ENCODE results near the gene SCARF1. TPM values are rescaled to one million over a fixed set of nuclear protein-coding genes. Genes with fewer than 3 reads are reported as not detected.
"Not testable (repeated sequence)": the region's sequence is repeated elsewhere in the genome, so short reads cannot be mapped to it uniquely, and the experiment has no call there.

SCARF1 gene
- total RNA-seq, 1 experiment from 2014 or later = 0.16 TPM

GRCh38 chr17:1658100-1658499 is 12.6 kb upstream of the SCARF1 start:
- Histone ChIP-seq H3K27me3 (replicated peaks) (no peaks in the 10 kb centered on the region), H3K4me3 (no peak overlapping the region), H3K27ac (no peak overlapping the region), H3K9me3 (replicated peaks) (no peaks in the 10 kb centered on the region), H3K4me1 (replicated peaks) (no peaks in the 10 kb centered on the region), H3K36me3 (peaks cover 96% of the 10 kb centered on the region)
- DNase-seq (ENCODE audit: low read depth in 1 of 2, low spot score in 2 of 2) = no peak

- Histone ChIP-seq H3K4me1 (replicated peaks) (peaks cover 17% of the 10 kb centered on the region), H3K9me3 (replicated peaks) (no peaks in the 10 kb centered on the region), H3K27ac (no peak overlapping the region), H3K4me3 (no peak overlapping the region), H3K27me3 (replicated peaks) (no peaks in the 10 kb centered on the region), H3K36me3 (peaks cover 88% of the 10 kb centered on the region)
- no peak for DNase-seq (ENCODE audit: low read depth in 1 of 2, low spot score in 2 of 2)
Observed at GRCh38 chr17:1653735-1654134, 8.2 kb upstream of the SCARF1 start.

- H3K9me3 ChIP-seq (replicated peaks); H3K4me3 ChIP-seq; H3K27ac ChIP-seq; DNase-seq (ENCODE audit: low read depth in 1 of 2, low spot score in 2 of 2); H3K27me3 ChIP-seq (replicated peaks): not testable (repeated sequence)
- Histone ChIP-seq H3K4me1 (replicated peaks) (peaks cover 24% of the 10 kb centered on the region), H3K36me3 (peaks cover 84% of the 10 kb centered on the region)
Observed at GRCh38 chr17:1652794-1653193, 7.3 kb upstream of the SCARF1 start.

GRCh38 chr17:1651559-1651844 is 6.0 kb upstream of the SCARF1 start:
- H3K4me3 ChIP-seq = no peak overlapping the region
- no peak overlapping the region for H3K27ac ChIP-seq
- peaks cover 74% of the 10 kb centered on the region for H3K36me3 ChIP-seq

GRCh38 chr17:1650731-1651558 is 5.4 kb upstream of the SCARF1 start:
- H3K4me3 ChIP-seq = no peak overlapping the region
- H3K27ac ChIP-seq = no peak overlapping the region
- DNase-seq (ENCODE audit: low read depth in 1 of 2, low spot score in 2 of 2) = no peak
- peaks cover 69% of the 10 kb centered on the region for H3K36me3 ChIP-seq
- no peaks in the 10 kb centered on the region for H3K27me3 ChIP-seq (replicated peaks)
- peaks cover 24% of the 10 kb centered on the region for H3K4me1 ChIP-seq (replicated peaks)
- H3K9me3 ChIP-seq (replicated peaks) = no peaks in the 10 kb centered on the region

More at GRCh38 chr17:1651559-1651844, 6.0 kb upstream of the SCARF1 start:
- DNase-seq (ENCODE audit: low read depth in 1 of 2, low spot score in 2 of 2) = no peak
- Histone ChIP-seq H3K4me1 (replicated peaks) (peaks cover 24% of the 10 kb centered on the region), H3K9me3 (replicated peaks) (no peaks in the 10 kb centered on the region), H3K27me3 (replicated peaks) (no peaks in the 10 kb centered on the region)

GRCh38 chr17:1649844-1650501 is 4.4 kb upstream of the SCARF1 start, which contains the start of gene RILP:
Gene RILP, minus strand, starts transcription at chr17:1649866. Its CDS starts 62 bp downstream, at chr17:1649804.
- no peak for DNase-seq (ENCODE audit: low read depth in 1 of 2, low spot score in 2 of 2)
- H3K27ac ChIP-seq = peak within 1 kb of the TSS; percentile 40; the same call in 1 of the 2 replicates
- peaks cover 24% of the 10 kb centered on the region for H3K4me1 ChIP-seq (replicated peaks)
- peak within 1 kb of the TSS; percentile 52 for H3K4me3 ChIP-seq
- peaks cover 59% of the 10 kb centered on the region for H3K36me3 ChIP-seq
- no peaks in the 10 kb centered on the region for H3K9me3 ChIP-seq (replicated peaks)
- H3K27me3 ChIP-seq (replicated peaks) = no peaks in the 10 kb centered on the region

GRCh38 chr17:1648963-1649843 is 3.7 kb upstream of the SCARF1 start:
- no peaks in the 10 kb centered on the region for H3K27me3 ChIP-seq (replicated peaks)

GRCh38 chr17:1648173-1648962 is 2.8 kb upstream of the SCARF1 start:
- no peak for DNase-seq (ENCODE audit: low read depth in 1 of 2, low spot score in 2 of 2)
- Histone ChIP-seq H3K9me3 (replicated peaks) (0 out of 2 replicates have a peak, but pooled peaks cover 2% of the 10 kb centered on the region), H3K27me3 (replicated peaks) (no peaks in the 10 kb centered on the region; the same call in 1 of the 2 replicates), H3K4me1 (replicated peaks) (peaks cover 40% of the 10 kb centered on the region), H3K4me3 (peak overlapping the region; percentile 26), H3K36me3 (peaks cover 43% of the 10 kb centered on the region), H3K27ac (no peak overlapping the region)

More at GRCh38 chr17:1648963-1649843, 3.7 kb upstream of the SCARF1 start:
- DNase-seq (ENCODE audit: low read depth in 1 of 2, low spot score in 2 of 2) = peak; percentile 91 to 92
- Histone ChIP-seq H3K4me3 (peak overlapping the region; percentile 52), H3K36me3 (peaks cover 51% of the 10 kb centered on the region), H3K27ac (peak overlapping the region; percentile 40; the same call in 1 of the 2 replicates), H3K4me1 (replicated peaks) (peaks cover 32% of the 10 kb centered on the region), H3K9me3 (replicated peaks) (no peaks in the 10 kb centered on the region)

GRCh38 chr17:1647802-1648171 is 2.3 kb upstream of the SCARF1 start:
- DNase-seq (ENCODE audit: low read depth in 1 of 2, low spot score in 2 of 2) = no peak
- no peaks in the 10 kb centered on the region; the same call in 1 of the 2 replicates for H3K27me3 ChIP-seq (replicated peaks)
- 0 out of 2 replicates have a peak, but pooled peaks cover 2% of the 10 kb centered on the region for H3K9me3 ChIP-seq (replicated peaks)
- peaks cover 37% of the 10 kb centered on the region for H3K36me3 ChIP-seq
- no peak overlapping the region for H3K27ac ChIP-seq
- H3K4me3 ChIP-seq = no peak overlapping the region
- peaks cover 41% of the 10 kb centered on the region for H3K4me1 ChIP-seq (replicated peaks)

- Histone ChIP-seq H3K27me3 (replicated peaks) (no peaks in the 10 kb centered on the region; the same call in 1 of the 2 replicates), H3K4me1 (replicated peaks) (peaks cover 41% of the 10 kb centered on the region), H3K4me3 (no peak overlapping the region), H3K36me3 (peaks cover 23% of the 10 kb centered on the region), H3K27ac (no peak overlapping the region), H3K9me3 (replicated peaks) (0 out of 2 replicates have a peak, but pooled peaks cover 2% of the 10 kb centered on the region)
- no peak for DNase-seq (ENCODE audit: low read depth in 1 of 2, low spot score in 2 of 2)
Observed at GRCh38 chr17:1646199-1646875, 805 bp upstream of the SCARF1 start.

GRCh38 chr17:1644493-1645206 is 882 bp downstream of the SCARF1 start:
- 0 out of 2 replicates have a peak, but pooled peaks cover 2% of the 10 kb centered on the region for H3K9me3 ChIP-seq (replicated peaks)
- peak in 1 of 2 experiments; percentile 15 for DNase-seq (ENCODE audit: low read depth in 1 of 2, low spot score in 2 of 2)
- H3K27me3 ChIP-seq (replicated peaks) = no peaks in the 10 kb centered on the region; the same call in 1 of the 2 replicates
- H3K36me3 ChIP-seq = peaks cover 7% of the 10 kb centered on the region
- H3K4me3 ChIP-seq = no peak overlapping the region
- no peak overlapping the region for H3K27ac ChIP-seq
- H3K4me1 ChIP-seq (replicated peaks) = peaks cover 31% of the 10 kb centered on the region

- Histone ChIP-seq H3K4me1 (replicated peaks) (peaks cover 25% of the 10 kb centered on the region), H3K36me3 (peaks cover 7% of the 10 kb centered on the region), H3K4me3 (no peak overlapping the region), H3K27me3 (replicated peaks) (no peaks in the 10 kb centered on the region; the same call in 1 of the 2 replicates), H3K9me3 (replicated peaks) (0 out of 2 replicates have a peak, but pooled peaks cover 2% of the 10 kb centered on the region), H3K27ac (no peak overlapping the region)
- peak in 1 of 2 experiments; percentile 12 for DNase-seq (ENCODE audit: low read depth in 1 of 2, low spot score in 2 of 2)
Observed at GRCh38 chr17:1643999-1644492, 1.5 kb downstream of the SCARF1 start.
